BLaER1 treated with 17β-estradiol and CSF1 and Interleukin-3, amounts not matched to agents 10 nM and 100 nM (cell line): Measurements from ENCODE around the gene MGAT4B.

Experiments
- H3K27ac ChIP-seq, 11 experiments: shearing (Covaris generic); formaldehyde crosslinking; 2 replicates each; pipeline ENCODE4 v1.8.1; 2022
- H3K27me3 ChIP-seq, 11 experiments: shearing (Covaris generic); formaldehyde crosslinking; 2 replicates each; pipeline ENCODE4 v1.8.1; 2022
- H3K36me3 ChIP-seq, 11 experiments: shearing (Covaris generic); formaldehyde crosslinking; 2 replicates each; pipeline ENCODE4 v1.8.1; 2022
- H3K4me1 ChIP-seq, 10 experiments: shearing (Covaris generic); formaldehyde crosslinking; 2 replicates each; pipeline ENCODE4 v1.8.1; 2022
- H3K4me2 ChIP-seq, 11 experiments: shearing (Covaris generic); formaldehyde crosslinking; 2 replicates each; pipeline ENCODE4 v1.8.1; 2022
- H3K4me3 ChIP-seq, 10 experiments: shearing (Covaris generic); formaldehyde crosslinking; 2 replicates each; pipeline ENCODE4 v1.8.1; 2022
- H3K9ac ChIP-seq, 11 experiments: shearing (Covaris generic); formaldehyde crosslinking; 2 replicates each; pipeline ENCODE4 v1.8.1; 2022
- H3K9me3 ChIP-seq, 11 experiments: shearing (Covaris generic); formaldehyde crosslinking; replicated peaks in 1 of 11; 2 replicates each; pipeline ENCODE4 v1.8.1; 2022
- H4K20me1 ChIP-seq, 11 experiments: shearing (Covaris generic); formaldehyde crosslinking; 2 replicates each; pipeline ENCODE4 v1.8.1; 2022
- Cebpa-rat ChIP-seq, 11 experiments: shearing (Covaris generic); IDR thresholded peaks; 2 replicates each; pipeline ENCODE4 v1.8.1; 2022

The MGAT4B gene

DNA sequence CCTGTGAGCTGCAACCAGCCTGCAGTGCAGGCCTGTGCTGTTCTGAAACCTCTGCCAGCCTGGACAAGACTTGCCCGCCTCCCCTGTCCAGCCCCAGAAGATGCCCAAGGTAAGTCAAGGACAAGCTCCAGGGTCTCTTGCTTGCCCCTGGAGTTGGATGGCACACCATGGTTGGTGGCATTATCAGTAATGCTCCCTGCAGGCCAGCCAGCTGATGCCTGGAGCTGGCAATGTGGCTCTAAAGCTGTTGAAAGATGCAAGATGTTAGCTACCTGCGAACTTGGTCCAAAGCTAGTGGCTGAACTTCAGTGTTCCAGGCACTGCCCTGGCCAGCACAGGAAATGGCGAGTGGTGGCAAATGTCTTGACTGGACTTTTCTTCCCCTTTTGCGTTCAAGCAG is 26.8 kb downstream of the MGAT4B start:
- no peaks in the 10 kb centered on the region for H3K9me3 ChIP-seq
- H4K20me1 ChIP-seq = peaks cover 2 to 51% (median 35%) of the 10 kb centered on the region in 11 experiments; a peak in 18 of 22 replicates
- H3K27ac ChIP-seq = no peak overlapping the region
- peaks cover 0 to 58% (median 22%) of the 10 kb centered on the region in 10 experiments; a peak in 12 of 20 replicates for H3K4me1 ChIP-seq
- no peak for TF ChIP-seq Cebpa-rat (IDR thresholded peaks at IDR 0.05)
- H3K4me3 ChIP-seq = no peak overlapping the region
- no peak overlapping the region for H3K9ac ChIP-seq
- peak overlapping the region in 5 of 11 experiments; percentile 18 to 84 (median 63); a peak in 9 of 22 replicates for H3K4me2 ChIP-seq
- H3K36me3 ChIP-seq = peaks cover 25 to 77% (median 60%) of the 10 kb centered on the region in 11 experiments
- no peaks in the 10 kb centered on the region for H3K27me3 ChIP-seq

DNA sequence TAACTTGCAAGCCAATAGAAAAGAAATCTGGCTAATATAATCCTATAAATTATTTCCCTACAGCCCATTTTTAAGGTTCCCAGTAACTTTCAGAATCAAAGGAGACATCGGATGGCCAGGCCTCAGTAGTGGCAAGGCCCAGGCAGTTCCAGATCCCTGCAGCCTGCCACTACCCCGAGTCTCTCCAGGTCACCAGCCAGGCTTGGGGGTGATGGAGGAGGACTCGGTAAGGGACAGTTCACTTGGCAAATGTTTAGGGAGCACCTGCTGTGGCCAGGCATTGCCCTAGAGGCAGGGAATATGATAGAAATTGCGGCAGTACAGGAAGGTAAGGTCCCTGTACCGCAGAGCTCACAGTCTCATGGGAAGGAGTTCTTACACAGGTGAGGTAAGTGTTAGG is 28.1 kb downstream of the MGAT4B start:
- TF ChIP-seq Cebpa-rat (IDR thresholded peaks at IDR 0.05) = no peak
- no peaks in the 10 kb centered on the region for H3K27me3 ChIP-seq
- peaks cover 0 to 59% (median 22%) of the 10 kb centered on the region in 10 experiments; a peak in 12 of 20 replicates for H3K4me1 ChIP-seq
- no peak overlapping the region for H3K27ac ChIP-seq
- H4K20me1 ChIP-seq = peaks cover 6 to 63% (median 40%) of the 10 kb centered on the region in 11 experiments; a peak in 18 of 22 replicates
- no peak overlapping the region for H3K9ac ChIP-seq
- no peaks in the 10 kb centered on the region for H3K9me3 ChIP-seq
- H3K4me2 ChIP-seq = peak overlapping the region in 4 of 11 experiments; percentile 36 to 84 (median 72); a peak in 8 of 22 replicates
- peaks cover 37 to 89% (median 72%) of the 10 kb centered on the region in 11 experiments for H3K36me3 ChIP-seq
- H3K4me3 ChIP-seq = no peak overlapping the region

DNA sequence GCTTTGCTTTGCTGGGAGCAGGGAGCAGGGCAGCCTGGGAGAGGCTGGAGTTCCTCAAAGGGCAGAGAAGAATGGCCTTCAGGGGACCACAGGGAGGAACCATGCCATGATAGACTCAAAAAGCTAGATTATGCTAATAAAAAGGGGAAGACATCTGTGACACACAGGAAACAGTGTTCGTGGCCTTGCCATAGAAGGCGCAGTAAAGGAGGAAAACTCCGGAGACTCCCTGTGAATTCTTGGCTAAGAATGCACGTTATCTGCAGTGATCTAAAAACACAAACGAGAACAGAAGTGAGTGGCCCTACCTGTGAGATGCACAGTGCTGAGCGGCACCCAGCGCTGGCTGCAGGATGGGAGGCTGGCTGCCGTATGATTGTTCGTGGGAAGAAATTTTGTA is 28.8 kb downstream of the MGAT4B start:
- H3K27me3 ChIP-seq = no peaks in the 10 kb centered on the region

DNA sequence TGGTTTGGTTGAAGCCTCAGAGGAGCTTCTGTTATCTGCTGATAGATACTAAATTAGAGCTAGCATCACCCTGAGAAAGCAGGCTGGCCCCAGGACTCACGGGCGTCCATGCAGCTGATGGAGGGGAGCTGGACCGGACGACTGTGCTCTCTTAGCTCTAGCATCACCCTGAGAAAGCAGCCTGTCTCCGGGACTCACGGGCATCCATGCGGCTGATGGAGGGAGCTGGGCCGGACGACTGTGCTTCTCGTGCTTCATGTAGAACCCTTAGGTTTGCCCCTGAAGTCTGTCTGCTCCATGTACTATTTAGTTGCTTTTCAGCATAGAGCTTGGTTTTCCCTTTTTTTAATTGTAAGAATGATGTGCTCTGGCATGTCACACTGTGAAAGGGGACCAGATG is 29.2 kb downstream of the MGAT4B start:
- TF ChIP-seq Cebpa-rat (IDR thresholded peaks at IDR 0.05) = no peak
- Histone ChIP-seq H3K4me2 (peak overlapping the region in 5 of 11 experiments; percentile 32 to 84 (median 63); a peak in 10 of 22 replicates), H3K36me3 (peaks cover 49 to 100% (median 83%) of the 10 kb centered on the region in 11 experiments), H3K4me1 (peaks cover 0 to 59% (median 22%) of the 10 kb centered on the region in 10 experiments; a peak in 12 of 20 replicates), H3K9ac (0 out of 22 replicates have a peak overlapping the region, but pooled peaks of 2 of the 11 experiments have one; percentile 0 to 7), H3K9me3 (no peaks in the 10 kb centered on the region), H4K20me1 (peaks cover 6 to 73% (median 43%) of the 10 kb centered on the region in 11 experiments; a peak in 18 of 22 replicates), H3K27ac (no peak overlapping the region), H3K27me3 (no peaks in the 10 kb centered on the region), H3K4me3 (no peak overlapping the region)

More for the DNA sequence above, 28.8 kb downstream of the MGAT4B start:
- H3K36me3 ChIP-seq = peaks cover 44 to 96% (median 79%) of the 10 kb centered on the region in 11 experiments
- peaks cover 0 to 59% (median 22%) of the 10 kb centered on the region in 10 experiments; a peak in 12 of 20 replicates for H3K4me1 ChIP-seq
- peak overlapping the region in 5 of 11 experiments; percentile 32 to 84 (median 63); a peak in 10 of 22 replicates for H3K4me2 ChIP-seq
- no peak overlapping the region for H3K4me3 ChIP-seq
- no peak for TF ChIP-seq Cebpa-rat (IDR thresholded peaks at IDR 0.05)
- peaks cover 6 to 69% (median 43%) of the 10 kb centered on the region in 11 experiments; a peak in 18 of 22 replicates for H4K20me1 ChIP-seq
- 0 out of 22 replicates have a peak overlapping the region, but pooled peaks of 1 of the 11 experiments have one; percentile 7 for H3K9ac ChIP-seq
- H3K27ac ChIP-seq = no peak overlapping the region
- no peaks in the 10 kb centered on the region for H3K9me3 ChIP-seq

DNA sequence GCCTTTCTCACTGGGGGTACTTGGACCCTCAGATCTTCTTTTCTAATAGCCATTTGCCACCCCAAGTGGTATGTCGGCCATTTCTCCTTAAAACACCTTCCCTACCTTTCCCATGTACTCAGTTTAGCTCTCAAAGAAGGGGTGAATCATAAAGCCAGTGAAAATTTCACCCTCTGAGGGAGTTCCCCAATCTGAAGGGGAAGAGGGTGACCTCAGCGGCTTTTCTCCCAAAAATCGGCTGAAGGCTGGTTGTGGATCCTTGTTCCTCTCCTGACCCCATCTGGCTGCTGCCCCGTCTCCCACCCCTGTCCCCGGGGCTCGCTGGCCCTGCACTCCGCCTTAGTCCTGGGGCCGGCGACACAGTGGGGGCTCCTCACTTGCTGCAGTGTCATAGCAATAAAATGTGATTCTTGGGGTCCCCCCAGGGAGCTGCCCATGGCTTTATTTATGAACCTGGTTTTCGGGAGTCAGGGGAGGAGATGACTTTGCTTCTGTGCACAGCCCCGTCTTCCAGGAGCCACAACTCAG is 30.2 kb downstream of the MGAT4B start:
- Histone ChIP-seq H3K9ac (0 out of 22 replicates have a peak overlapping the region, but pooled peaks of 1 of the 11 experiments have one; percentile 32), H3K4me2 (peak overlapping the region in 3 of 11 experiments; percentile 37 to 84 (median 57); a peak in 5 of 22 replicates), H4K20me1 (peaks cover 6 to 76% (median 51%) of the 10 kb centered on the region in 11 experiments; a peak in 18 of 22 replicates), H3K36me3 (peaks cover 58 to 100% (median 93%) of the 10 kb centered on the region in 11 experiments), H3K4me3 (no peak overlapping the region), H3K27me3 (no peaks in the 10 kb centered on the region), H3K27ac (no peak overlapping the region), H3K4me1 (peaks cover 0 to 59% (median 22%) of the 10 kb centered on the region in 10 experiments; a peak in 12 of 20 replicates), H3K9me3 (no peaks in the 10 kb centered on the region)
- TF ChIP-seq Cebpa-rat (IDR thresholded peaks at IDR 0.05) = no peak

DNA sequence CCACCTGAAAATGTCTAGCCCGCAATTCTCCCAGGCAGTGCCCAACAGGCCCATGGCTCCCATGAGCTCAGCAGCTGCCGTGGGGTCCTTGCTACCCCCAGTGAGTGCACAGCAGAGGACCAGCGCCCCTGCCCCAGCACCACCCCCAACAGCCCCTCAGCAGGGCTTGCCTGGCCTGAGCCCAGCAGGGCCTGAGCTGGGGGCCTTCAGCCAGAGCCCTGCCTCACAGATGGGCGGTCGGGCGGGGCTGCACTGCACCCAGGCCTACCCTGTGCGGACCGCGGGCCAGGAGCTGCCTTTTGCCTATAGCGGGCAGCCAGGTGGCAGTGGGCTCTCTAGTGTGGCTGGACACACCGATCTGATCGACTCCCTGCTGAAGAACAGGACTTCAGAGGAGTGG is 32.2 kb downstream of the MGAT4B start:
- H3K4me1 ChIP-seq = peaks cover 0 to 63% (median 24%) of the 10 kb centered on the region in 10 experiments; a peak in 14 of 20 replicates
- no peaks in the 10 kb centered on the region for H3K27me3 ChIP-seq
- H3K9me3 ChIP-seq = no peaks in the 10 kb centered on the region
- peaks cover 17 to 86% (median 67%) of the 10 kb centered on the region in 11 experiments; a peak in 20 of 22 replicates for H4K20me1 ChIP-seq
- H3K4me2 ChIP-seq = no peak overlapping the region
- H3K36me3 ChIP-seq = peaks cover 71 to 100% (median 100%) of the 10 kb centered on the region in 11 experiments
- TF ChIP-seq Cebpa-rat (IDR thresholded peaks at IDR 0.05) = no peak
- H3K27ac ChIP-seq = no peak overlapping the region
- H3K9ac ChIP-seq = no peak overlapping the region
- H3K4me3 ChIP-seq = no peak overlapping the region

DNA sequence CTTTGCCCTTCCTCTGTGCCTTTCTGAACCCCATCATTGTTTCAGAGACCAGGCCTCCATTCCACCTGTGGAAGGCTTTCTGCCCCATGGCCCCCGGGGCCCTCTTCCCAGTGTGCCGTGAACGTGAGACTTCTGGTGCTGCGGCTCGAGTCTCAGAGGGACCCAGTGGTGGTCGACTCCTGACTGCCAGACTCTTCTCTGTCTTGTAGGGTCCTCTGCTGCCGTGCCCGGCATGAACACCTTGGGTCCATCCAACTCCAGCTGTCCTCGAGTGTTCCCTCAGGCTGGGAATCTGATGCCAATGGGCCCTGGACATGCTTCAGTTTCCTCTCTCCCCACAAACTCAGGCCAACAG is 33.0 kb downstream of the MGAT4B start:
- H3K9ac ChIP-seq = no peak overlapping the region
- H3K4me3 ChIP-seq = no peak overlapping the region
- no peak overlapping the region for H3K4me2 ChIP-seq
- no peaks in the 10 kb centered on the region for H3K9me3 ChIP-seq
- TF ChIP-seq Cebpa-rat (IDR thresholded peaks at IDR 0.05) = no peak
- peaks cover 25 to 90% (median 67%) of the 10 kb centered on the region in 11 experiments; a peak in 21 of 22 replicates for H4K20me1 ChIP-seq
- H3K4me1 ChIP-seq = peaks cover 0 to 63% (median 29%) of the 10 kb centered on the region in 10 experiments; a peak in 14 of 20 replicates
- no peak overlapping the region for H3K27ac ChIP-seq
- H3K36me3 ChIP-seq = peaks cover 79 to 100% (median 100%) of the 10 kb centered on the region in 11 experiments
- no peaks in the 10 kb centered on the region for H3K27me3 ChIP-seq

DNA sequence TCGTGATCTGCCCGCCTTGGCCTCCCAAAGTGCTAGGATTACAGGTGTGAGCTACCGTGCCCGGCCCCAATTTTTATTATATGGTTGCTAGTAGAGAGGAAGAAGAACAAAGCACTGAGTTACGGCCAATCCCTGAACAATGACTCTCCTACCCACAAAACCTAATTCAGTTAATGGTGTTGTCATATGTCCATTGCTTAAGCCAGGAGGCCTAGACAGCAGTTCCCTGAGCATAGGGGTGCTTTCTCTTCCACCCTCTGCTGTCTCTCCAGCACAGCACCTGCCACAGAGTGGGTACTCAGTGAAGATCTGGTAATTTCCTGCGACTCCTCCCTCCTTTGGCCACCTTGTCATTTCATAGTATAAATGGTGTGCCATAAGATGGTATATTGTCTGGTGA is 34.3 kb downstream of the MGAT4B start:
- Histone ChIP-seq H3K4me1 (peaks cover 0 to 63% (median 22%) of the 10 kb centered on the region in 10 experiments; a peak in 14 of 20 replicates), H3K4me2 (no peak overlapping the region), H3K9me3 (no peaks in the 10 kb centered on the region), H3K27ac (no peak overlapping the region), H3K27me3 (no peaks in the 10 kb centered on the region), H3K4me3 (no peak overlapping the region), H3K9ac (no peak overlapping the region), H4K20me1 (peaks cover 38 to 91% (median 67%) of the 10 kb centered on the region in 11 experiments), H3K36me3 (peaks cover 82 to 100% (median 99%) of the 10 kb centered on the region in 11 experiments)
- TF ChIP-seq Cebpa-rat (IDR thresholded peaks at IDR 0.05) = no peak

DNA sequence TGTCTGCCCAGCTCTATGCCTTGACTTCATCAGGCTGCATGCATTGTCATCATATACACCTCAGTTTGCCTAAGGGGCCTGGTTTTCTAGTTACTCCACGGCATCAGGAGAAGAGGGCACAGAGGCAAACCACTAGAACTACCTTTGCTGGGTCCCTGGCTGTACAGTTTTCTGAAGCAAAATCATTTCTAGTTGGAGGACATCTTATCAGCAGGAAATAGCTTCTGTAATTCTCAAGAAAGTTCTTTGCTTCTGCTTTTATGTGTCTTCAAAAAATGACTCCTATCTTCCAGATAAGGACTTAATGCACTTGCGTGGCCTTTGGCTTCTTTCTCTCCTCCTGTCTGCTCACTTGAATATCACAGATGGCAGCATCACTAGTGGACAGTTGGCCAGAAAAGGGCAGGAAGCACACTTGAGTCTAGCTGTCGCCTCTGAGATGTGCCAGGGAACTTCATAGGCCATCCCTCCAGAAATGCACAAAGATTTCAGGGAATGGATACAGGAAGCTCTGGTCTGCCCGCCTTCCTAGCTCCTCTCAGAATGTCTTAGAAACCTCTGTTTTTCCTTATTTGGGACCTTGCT is 35.3 kb downstream of the MGAT4B start:
- TF ChIP-seq Cebpa-rat (IDR thresholded peaks at IDR 0.05) = no peak

More for the DNA sequence above, 35.3 kb downstream of the MGAT4B start:
- Histone ChIP-seq H3K9ac (no peak overlapping the region), H4K20me1 (peaks cover 47 to 94% (median 71%) of the 10 kb centered on the region in 11 experiments), H3K4me1 (peaks cover 0 to 63% (median 25%) of the 10 kb centered on the region in 10 experiments; a peak in 14 of 20 replicates), H3K4me3 (no peak overlapping the region), H3K27ac (no peak overlapping the region), H3K4me2 (no peak overlapping the region), H3K9me3 (no peaks in the 10 kb centered on the region), H3K27me3 (no peaks in the 10 kb centered on the region), H3K36me3 (peaks cover 85 to 100% (median 100%) of the 10 kb centered on the region in 11 experiments)
